NCI-H1436 treated with DMSO at 0.1 percent for 48 hours (cell line): ENCODE data around the gene SLC39A3.

ENCODE experiments used
- DNase-seq: peaks from one replicate; lab custom pipeline; 2025; lab: John Stamatoyannopoulos, UW

Gene SLC39A3, protein sequence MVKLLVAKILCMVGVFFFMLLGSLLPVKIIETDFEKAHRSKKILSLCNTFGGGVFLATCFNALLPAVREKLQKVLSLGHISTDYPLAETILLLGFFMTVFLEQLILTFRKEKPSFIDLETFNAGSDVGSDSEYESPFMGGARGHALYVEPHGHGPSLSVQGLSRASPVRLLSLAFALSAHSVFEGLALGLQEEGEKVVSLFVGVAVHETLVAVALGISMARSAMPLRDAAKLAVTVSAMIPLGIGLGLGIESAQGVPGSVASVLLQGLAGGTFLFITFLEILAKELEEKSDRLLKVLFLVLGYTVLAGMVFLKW

GRCh38 chr19:2739602-2740313 is at the start of gene SLC39A3:
TSS of gene SLC39A3 (minus strand) at chr19:2740017. CDS start at chr19:2737257, 2,760 bp downstream.
- peak; percentile 79 for DNase-seq

DNA sequence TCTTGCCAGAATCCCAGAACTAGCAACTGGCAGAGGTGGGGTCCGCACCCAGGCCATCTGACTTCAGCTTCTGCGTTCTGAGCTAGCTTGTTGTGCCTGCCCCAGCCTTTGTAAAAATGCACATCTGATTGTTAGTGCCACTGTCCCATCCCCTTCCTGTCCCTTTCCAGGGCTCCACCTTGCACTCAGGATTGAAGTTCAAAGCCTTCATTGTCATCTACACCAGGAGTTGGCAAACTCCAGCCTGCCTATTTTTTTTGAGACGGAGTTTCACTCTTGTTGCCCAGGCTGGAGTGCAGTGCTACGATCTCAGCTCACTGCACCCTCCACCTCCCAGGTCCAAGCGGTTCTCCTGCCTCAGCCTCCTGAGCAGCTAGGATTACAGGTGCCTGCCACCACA is 48.4 kb upstream of the SLC39A3 start:
- DNase-seq = no peak

DNA sequence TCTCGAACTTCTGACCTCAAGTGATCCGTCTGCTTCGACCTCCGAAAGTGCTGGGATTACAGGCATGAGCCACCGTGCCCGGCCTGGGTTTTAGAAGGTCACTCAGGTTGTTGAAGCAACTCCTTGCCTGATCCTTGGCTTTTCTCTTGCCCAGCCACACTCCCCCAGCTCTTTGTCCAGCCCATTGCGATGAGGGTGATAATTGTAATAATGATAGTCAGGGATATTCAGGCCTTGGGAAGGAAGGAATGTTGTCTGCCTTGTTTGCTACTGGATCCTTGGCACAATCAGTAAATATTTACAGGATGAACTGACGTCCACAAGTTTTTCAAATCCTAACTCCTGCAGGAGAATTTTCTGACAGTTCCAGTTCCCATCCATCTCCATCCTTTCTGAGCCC is 47.3 kb upstream of the SLC39A3 start:
- no peak for DNase-seq

GRCh38 chr19:2785244-2785997 is 45.6 kb upstream of the SLC39A3 start, which contains the start of gene THOP1:
TSS of gene THOP1 (plus strand) at chr19:2785503. CDS start at chr19:2785663, 160 bp downstream.
- DNase-seq = peak; percentile 91

GRCh38 chr19:2783781-2784145 is 43.9 kb upstream of the SLC39A3 start:
- no peak for DNase-seq

GRCh38 chr19:2782936-2783780 is 43.3 kb upstream of the SLC39A3 start, which contains the start of gene SGTA:
TSS of gene SGTA (minus strand) at chr19:2783273. CDS start at chr19:2769068, 14,205 bp downstream.
- peak; percentile 94 for DNase-seq

- DNase-seq = no peak
Observed at GRCh38 chr19:2782329-2782935, 42.6 kb upstream of the SLC39A3 start.

- DNase-seq = no peak
Observed at GRCh38 chr19:2780284-2780683, 40.5 kb upstream of the SLC39A3 start.

DNA sequence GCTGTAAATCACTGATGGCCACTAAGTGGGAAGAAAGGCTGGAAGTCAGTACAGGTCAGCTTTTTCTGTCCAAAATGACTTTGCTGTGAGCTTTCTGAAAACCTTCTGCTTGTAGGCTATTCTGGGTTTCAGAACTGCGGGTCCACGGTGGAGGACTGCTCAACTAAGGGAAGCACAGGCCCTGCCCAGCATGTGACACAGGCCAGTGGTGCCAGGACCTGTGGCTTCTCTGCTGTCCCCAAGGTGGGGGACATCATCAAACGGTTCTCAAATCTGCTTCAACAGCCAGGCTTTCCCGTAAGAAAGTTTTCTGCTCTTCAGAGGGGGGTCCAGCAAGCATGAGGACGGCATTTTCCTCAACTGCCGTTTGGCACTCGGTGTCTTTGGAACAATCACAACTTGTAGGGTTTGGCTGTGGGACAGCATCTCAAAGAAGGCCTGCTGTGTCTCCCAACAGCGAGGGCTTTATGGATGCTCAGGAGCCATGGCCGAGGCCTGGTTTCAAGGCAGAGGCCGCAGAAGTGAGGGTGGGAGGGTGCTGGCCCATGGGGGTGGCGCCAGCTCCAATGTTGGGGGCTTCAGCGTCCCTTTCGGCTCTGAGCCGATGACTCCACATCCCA is 39.4 kb upstream of the SLC39A3 start:
- DNase-seq = no peak

DNA sequence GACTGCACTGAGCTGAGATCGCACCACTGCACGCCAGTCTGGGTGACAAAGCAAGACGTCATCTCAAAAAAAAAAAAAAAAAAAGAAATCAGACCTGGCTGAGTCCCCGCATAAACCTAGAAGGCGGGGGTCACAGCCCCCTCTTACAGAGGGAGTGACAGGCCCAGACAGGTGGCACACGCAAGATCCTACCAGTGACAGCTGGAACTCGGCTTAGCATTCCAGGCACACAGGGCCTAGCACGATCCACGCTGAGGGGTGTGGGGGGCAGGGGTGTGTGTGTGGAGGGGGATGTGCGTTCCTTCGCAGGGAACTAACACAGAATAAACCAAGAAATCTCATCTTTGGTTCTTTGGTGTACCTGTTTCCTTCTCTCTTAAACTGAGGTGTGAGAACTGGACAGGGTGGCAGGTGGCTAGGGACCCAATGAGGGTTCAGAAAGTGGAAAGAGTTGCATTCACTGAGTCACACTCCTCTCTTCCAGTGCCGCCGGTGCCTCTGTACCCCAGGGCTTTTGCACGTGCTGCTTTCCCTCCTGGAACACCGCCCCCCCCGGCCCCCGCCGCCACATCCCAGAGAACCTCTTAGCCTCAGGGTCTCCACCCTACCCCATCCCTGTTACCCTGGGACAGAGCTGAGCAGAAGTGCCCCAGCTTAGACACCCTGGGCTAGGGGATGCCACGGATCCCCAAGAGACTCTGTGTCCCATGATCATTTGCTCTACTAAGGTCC is 38.3 kb upstream of the SLC39A3 start:
- no peak for DNase-seq

- no peak for DNase-seq
Observed at GRCh38 chr19:2775556-2776430, 36.0 kb upstream of the SLC39A3 start.

DNA sequence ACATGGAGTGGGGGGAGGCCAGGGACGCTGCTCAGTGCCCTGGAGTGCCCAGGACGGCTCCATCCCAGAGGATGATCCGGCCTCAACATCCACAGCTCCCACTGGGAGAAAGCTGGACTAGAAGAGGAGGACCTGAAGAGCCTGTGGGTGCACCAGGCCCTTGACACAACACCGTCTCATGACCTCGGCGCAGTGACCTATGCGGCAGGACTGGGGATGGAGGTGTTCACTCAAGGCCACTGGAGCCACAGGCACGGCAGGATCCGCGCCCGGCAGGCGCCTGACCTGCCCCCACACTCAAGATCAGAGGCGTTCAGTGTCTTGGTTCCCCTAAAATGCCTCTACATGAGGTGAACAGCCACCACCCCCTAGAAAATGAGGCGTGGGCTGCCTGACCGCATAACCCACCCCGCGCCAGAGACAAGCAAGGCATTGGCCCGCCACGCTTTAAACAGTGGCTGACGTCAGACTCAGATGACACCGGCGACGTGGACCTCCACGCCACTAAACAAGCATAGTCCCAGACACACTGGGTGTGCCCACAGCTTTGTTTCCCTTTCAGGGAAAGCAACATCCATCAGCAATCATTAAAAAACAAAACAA is 35.2 kb upstream of the SLC39A3 start:
- DNase-seq = no peak

- DNase-seq = no peak
Observed at GRCh38 chr19:2774083-2774679, 34.4 kb upstream of the SLC39A3 start.

DNA sequence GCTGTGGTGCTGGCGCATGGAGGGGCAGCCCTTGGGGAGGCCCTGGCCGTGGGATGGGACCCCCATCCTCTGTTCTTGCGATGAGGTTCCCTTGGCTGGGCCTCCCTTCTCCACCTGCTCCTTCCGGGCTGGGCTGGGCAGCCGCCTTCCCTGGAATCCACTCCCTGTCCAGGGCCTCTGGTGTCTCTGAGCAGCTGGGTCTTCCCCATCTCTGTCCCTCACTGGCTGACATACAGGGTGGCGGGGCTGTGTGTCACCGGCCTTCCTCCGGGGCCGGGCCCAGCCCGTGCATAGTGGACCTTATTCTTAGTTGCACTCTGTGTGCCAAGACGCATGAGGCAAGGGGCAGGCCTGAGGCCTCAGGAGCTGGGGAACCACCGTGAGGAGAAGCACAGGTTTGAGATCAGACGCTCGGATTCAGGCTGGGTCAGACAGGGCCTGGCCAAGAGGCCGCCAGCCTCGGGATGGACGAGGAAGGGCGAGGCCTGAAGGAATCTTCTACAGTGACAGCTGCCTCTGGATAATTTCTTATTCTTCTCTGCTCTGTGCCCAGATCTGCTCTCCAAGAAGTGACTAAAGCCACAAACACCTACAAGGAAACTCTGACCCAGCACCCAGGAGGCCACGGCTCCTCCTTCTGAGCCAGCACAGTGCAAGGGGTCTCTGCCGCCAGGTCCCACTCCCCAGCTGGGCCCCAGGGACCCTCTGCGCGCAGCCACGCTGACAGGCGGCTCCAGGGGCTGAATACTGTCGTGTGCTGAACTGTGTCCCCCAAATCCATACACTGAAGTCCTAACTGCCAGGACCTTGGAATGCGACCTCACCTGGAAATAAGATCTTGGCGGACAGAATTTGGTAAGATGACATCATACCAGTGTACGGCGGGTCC is 32.2 kb upstream of the SLC39A3 start:
- no peak for DNase-seq

GRCh38 chr19:2770055-2771013 is 30.5 kb upstream of the SLC39A3 start:
- no peak for DNase-seq

- no peak for DNase-seq
Observed at GRCh38 chr19:2769218-2769617, 29.4 kb upstream of the SLC39A3 start.
